K562 (cell line): Measurements from ENCODE around the gene SLC6A20. TPM values are rescaled to one million over a fixed set of nuclear protein-coding genes. Genes with fewer than 3 reads are reported as not detected.

Source experiments
- ATAC-seq: fragments of 200-7000 bp; cut with Tn5 transposase; 3 replicates; pipeline ENCODE4 v1.9.1; 2020; ENCODE audit warnings: moderate library complexity
- BruUV-seq: library from RNA; stranded (reverse); fragments of 400-500 nt; replicated peaks from 2 replicates; lab custom pipeline; 2021; lab: Mats Ljungman, UMichigan
- CTCF ChIA-PET: fragments of 300-600 bp; formaldehyde crosslinking; extraction: SDS; loops from one replicate; lab custom pipeline; 2021; ENCODE audit warnings: low intra/inter-chr PET ratio; lab: Yijun Ruan, JAX
- POLR2A ChIA-PET: fragments of 300-600, 350-650 bp; sonication (Branson Sonifier 250); formaldehyde crosslinking; extraction: SDS; loops from one replicate; lab custom pipeline; 2021; ENCODE audit warnings: antibody characterized with exemption, inconsistent platforms; lab: Yijun Ruan, JAX
- DNase-seq, 4 experiments: peaks; one replicate each; pipeline versions ENCODE4 v3.0.0 to v3.0.0-alpha.2; 2011 to 2018; ENCODE audit warnings: low spot score in 3 of 4, mixed read lengths in 3 of 4; ENCODE audit errors: extremely low read depth in 1 of 4
- FAIRE-seq: peaks from 2 replicates; lab custom pipeline; 2011; peaks lifted over from hg19 to GRCh38; lab: Jason Lieb, UNC
- H2AFZ ChIP-seq: 2 replicates; pipeline ENCODE4 v1.6.0; 2011; ENCODE audit warnings: low read depth, low read length, control low read depth, inconsistent platforms
- H3K27ac ChIP-seq: fragments of 200-600 bp; 3 replicates; pipeline ENCODE4 v1.8.0; 2011; ENCODE audit warnings: low read depth, mild to moderate bottlenecking, control low read depth, inconsistent platforms, low read length, moderate library complexity, mixed read lengths; ENCODE audit errors: extremely low read depth
- H3K27me3 ChIP-seq, 2 experiments: fragments of 300-600 bp in 1 of 2; 2 replicates in 1 of 2; 3 replicates in 1 of 2; pipeline versions ENCODE4 v1.6.0 to v1.8.0; 2011; ENCODE audit warnings: inconsistent platforms in 2 of 2, low read length in 2 of 2, mild to moderate bottlenecking in 1 of 2, mixed read lengths in 1 of 2, moderate library complexity in 1 of 2; ENCODE audit not compliant: control insufficient read depth in 2 of 2, insufficient read depth in 2 of 2
- H3K36me3 ChIP-seq: fragments of 300-600 bp; 3 replicates; pipeline ENCODE4 v1.8.0; 2011; ENCODE audit warnings: mild to moderate bottlenecking, low read length, inconsistent platforms; ENCODE audit not compliant: control insufficient read depth, insufficient read depth
- H3K4me1 ChIP-seq, 2 experiments: fragments of 200-600 bp in 1 of 2; replicated peaks in 1 of 2; 2 replicates in 1 of 2; 3 replicates in 1 of 2; pipeline versions ENCODE4 v1.5.1 to v1.8.0; 2011; ENCODE audit warnings: inconsistent platforms in 2 of 2, low read length in 2 of 2, mild to moderate bottlenecking in 1 of 2, mixed read lengths in 1 of 2, moderate library complexity in 1 of 2; ENCODE audit not compliant: control insufficient read depth in 2 of 2, insufficient read depth in 2 of 2
- H3K4me2 ChIP-seq: 2 replicates; pipeline ENCODE4 v1.6.1; 2011; ENCODE audit warnings: low read length, control low read depth, inconsistent platforms, mixed read lengths; ENCODE audit not compliant: insufficient read depth
- H3K4me3 ChIP-seq: fragments of 200-600 bp; sonication (generic), shearing (Covaris generic); 2 replicates; pipeline ENCODE4 v1.5.1; 2016; ENCODE audit warnings: control low read depth, inconsistent platforms
- H3K79me2 ChIP-seq: fragments of 200-600 bp; 3 replicates; pipeline ENCODE4 v1.8.0; 2011; ENCODE audit warnings: low read length, inconsistent platforms; ENCODE audit not compliant: control insufficient read depth, insufficient read depth
- H3K9ac ChIP-seq, 2 experiments: 2 replicates each; pipeline versions ENCODE4 v1.6.0 to v1.6.1; 2011; ENCODE audit warnings: low read depth in 2 of 2, low read length in 2 of 2, control low read depth in 1 of 2, inconsistent platforms in 1 of 2, mild to moderate bottlenecking in 1 of 2, mixed read lengths in 1 of 2; ENCODE audit not compliant: insufficient read depth in 1 of 2
- H3K9me1 ChIP-seq: one replicate; pipeline ENCODE4 v1.6.0; 2011; ENCODE audit warnings: inconsistent platforms, mild to moderate bottlenecking, low read length, moderate library complexity; ENCODE audit not compliant: control insufficient read depth, insufficient read depth
- H3K9me3 ChIP-seq: replicated peaks from 2 replicates; pipeline ENCODE4 v1.5.1; 2011; ENCODE audit warnings: low read depth, low read length, inconsistent platforms; ENCODE audit not compliant: control insufficient read depth, insufficient read depth
- H4K20me1 ChIP-seq: replicated peaks from 2 replicates; pipeline ENCODE4 v1.6.1; 2011; ENCODE audit warnings: low read length, inconsistent platforms, mixed read lengths; ENCODE audit not compliant: control insufficient read depth, insufficient read depth
- KLF6 ChIP-seq: fragments of 250-450 bp; sonication (Bioruptor Pico); IDR thresholded peaks from 2 replicates; pipeline ENCODE4 v1.4.0; 2020; ENCODE audit warnings: mild to moderate bottlenecking, moderate library complexity, borderline replicate concordance
- MED1 ChIP-seq: sonication (generic); formaldehyde crosslinking; IDR thresholded peaks from 2 replicates; pipeline ENCODE4 v1.8.1; 2023; ENCODE audit warnings: missing genetic modification reagents, borderline replicate concordance
- POLR2G ChIP-seq: fragments of 200-400 bp; formaldehyde crosslinking; IDR thresholded peaks from 2 replicates; pipeline ENCODE4 v1.6.1; 2017; ENCODE audit warnings: low read depth, mild to moderate bottlenecking, antibody characterized with exemption, low read length, moderate library complexity
- RBM22 ChIP-seq: fragments of 200-400 bp; formaldehyde crosslinking; IDR thresholded peaks from 2 replicates; pipeline ENCODE4 v1.6.1; 2018; ENCODE audit warnings: low read length, low read depth; ENCODE audit not compliant: poor library complexity, severe bottlenecking
- WGBS: fragments of 100-300 bp; shearing (Covaris generic); methylation state at CpG from one replicate; pipeline ENCODE4 v1.1.6; 2016; ENCODE audit warnings: low coverage, mixed read lengths; ENCODE audit not compliant: insufficient coverage; ENCODE audit errors: missing lambda C conversion rate; 5-methylcytosine and 5-hydroxymethylcytosine counted together
- in situ Hi-C: fragments of 300-500 bp; cut with MboI; formaldehyde crosslinking; loops from 4 replicates; pipeline ENCODE4 v1.15.0; 2018; ENCODE audit warnings: inconsistent platforms, mixed read lengths
- intact Hi-C: fragments of 100-400 bp; cut with micrococcal nuclease; formaldehyde crosslinking; loops from 2 replicates; pipeline ENCODE4 v1.14.2; 2022
- polyA plus RNA-seq, 8 experiments: library from polyadenylated mRNA; depleted of rRNA in 4 of 8; stranded (reverse) in 5 of 8; unstranded in 3 of 8; fragments of >200 nt; fragmentation: Nextera tagmentation in 2 of 8; fragmentation: Illumina TruSeq in 1 of 8; extraction: Ambion mirVana in 2 of 8; extraction: Trizol in 1 of 8; gene quantifications; 2 replicates each; pipeline versions ENCODE4 v1.2.1 to v1.2.3, GENCODE V29; 2011 to 2014; ENCODE audit warnings: inconsistent platforms in 1 of 8, missing spikeins in 1 of 8
- total RNA-seq, 7 experiments: library from RNA; depleted of rRNA in 6 of 7; stranded (reverse); fragments of >200 nt in 6 of 7; fragmentation: Illumina TruSeq in 2 of 7; extraction: Trizol in 2 of 7; gene quantifications; 2 replicates each; pipeline versions ENCODE4 v1.2.1 to v1.2.3, GENCODE V29; 2011 to 2021; ENCODE audit warnings: low replicate concordance in 1 of 7

Gene SLC6A20
- total and polyA plus RNA-seq, 9 of the 15 experiments (the other 6 are each of a cell fraction or from before 2014, with no cell fraction given) = not detected

GRCh38 chr3:45746777-45747622 is 49.3 kb downstream of the SLC6A20 start:
- peaks cover 0 to 4% of the 10 kb centered on the region in 2 experiments; a peak in 1 of 5 replicates for H3K4me1 ChIP-seq
- 88% methylated on average over 18 of the region's 18 CpGs for WGBS
- POLR2A ChIA-PET = interaction anchor here (0.5 to 1.0 kb wide), 4 partner anchors 10 to 270 kb away, joined by 3 to 5 read pairs (median 4); no protein-coding TSS in a partner anchor
- H3K4me3 ChIP-seq = no peak overlapping the region
- no peaks in the 10 kb centered on the region for H3K9me3 ChIP-seq
- in situ Hi-C loops (no loop called here), intact Hi-C loops (no loop called here)
- no peak overlapping the region for H3K9ac ChIP-seq
- H3K27ac ChIP-seq = no peak overlapping the region
- DNase-seq = no peak
- FAIRE-seq = no peak
- no TSS peak for BruUV-seq
- no peaks in the 10 kb centered on the region for H3K79me2 ChIP-seq
- ATAC-seq = peak; percentile 34; the same call in 2 of the 3 replicates
- no peaks in the 10 kb centered on the region for H4K20me1 ChIP-seq
- CTCF ChIA-PET = no interaction called here
- H3K4me2 ChIP-seq = no peak overlapping the region
- H3K27me3 ChIP-seq = peaks cover 5% of the 10 kb centered on the region in 2 experiments; a peak in 3 of 5 replicates
- H2AFZ ChIP-seq = no peak overlapping the region
- H3K9me1 ChIP-seq = no peaks in the 10 kb centered on the region
- no peak for TF ChIP-seq KLF6 (CRISPR knock-in tag)
- peak; percentile 79 for TF ChIP-seq RBM22
- peak; percentile 50 for TF ChIP-seq POLR2G
- 0 out of 2 replicates have a peak, but pooled peaks have one; percentile 66 for TF ChIP-seq MED1 (CRISPR knock-in tag)
- H3K36me3 ChIP-seq = peaks cover 31% of the 10 kb centered on the region
